ENCODE measurements around the gene FBXO44. TPM values are rescaled to one million over a fixed set of nuclear protein-coding genes. Genes with fewer than 3 reads are reported as not detected.

The FBXO44 gene
- total and polyA plus RNA-seq, 2 donors = 8.6 to 37.3 TPM

DNA sequence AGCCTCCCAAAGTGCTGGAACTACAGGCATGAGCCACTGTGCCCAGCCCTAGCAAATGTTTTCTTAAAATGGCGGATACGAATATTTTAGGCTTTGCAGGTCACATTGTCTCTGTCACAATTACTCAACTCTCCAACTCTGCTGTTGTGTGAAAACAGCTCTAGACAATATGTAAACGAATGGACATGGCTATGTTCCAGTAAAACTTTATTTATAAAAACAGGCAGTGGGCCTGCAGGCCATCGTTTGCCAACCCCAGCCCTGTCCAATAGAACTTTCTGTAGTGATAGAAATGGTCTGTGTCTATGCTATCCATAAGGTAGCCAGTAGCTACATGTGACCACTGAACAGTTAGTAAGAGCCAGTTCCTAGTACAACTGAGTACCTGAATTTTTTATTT, 5.1 kb downstream of the FBXO44 start:
- peaks cover 0 to 17% of the 10 kb centered on the region in 2 donors for H3K36me3 ChIP-seq (ENCODE audit: control insufficient read depth in 2 of 2, insufficient read depth in 2 of 2, low read length in 1 of 2)
- peaks cover 3 to 46% of the 10 kb centered on the region in 2 donors for H3K27me3 ChIP-seq (ENCODE audit: control insufficient read depth in 2 of 2, insufficient read depth in 1 of 2, low read length in 1 of 2)
- 93% methylated on average over 4 of the region's 4 CpGs for WGBS
- H3K4me3 ChIP-seq (ENCODE audit: low read length in 2 of 2) = no peak overlapping the region
- no peak for DNase-seq (ENCODE audit: low read depth in 6 of 9, low spot score in 9 of 9)
- no peak overlapping the region for H3K27ac ChIP-seq (ENCODE audit: low read depth in 1 of 2, low read length in 1 of 2)
- peaks cover 12 to 13% of the 10 kb centered on the region in 2 donors for H3K4me1 ChIP-seq (ENCODE audit: control insufficient read depth in 2 of 2, insufficient read depth in 2 of 2, low read length in 2 of 2)
- no peaks in the 10 kb centered on the region for H3K9me3 ChIP-seq (ENCODE audit: control insufficient read depth in 2 of 2, insufficient read depth in 1 of 2, low read length in 1 of 2)

DNA sequence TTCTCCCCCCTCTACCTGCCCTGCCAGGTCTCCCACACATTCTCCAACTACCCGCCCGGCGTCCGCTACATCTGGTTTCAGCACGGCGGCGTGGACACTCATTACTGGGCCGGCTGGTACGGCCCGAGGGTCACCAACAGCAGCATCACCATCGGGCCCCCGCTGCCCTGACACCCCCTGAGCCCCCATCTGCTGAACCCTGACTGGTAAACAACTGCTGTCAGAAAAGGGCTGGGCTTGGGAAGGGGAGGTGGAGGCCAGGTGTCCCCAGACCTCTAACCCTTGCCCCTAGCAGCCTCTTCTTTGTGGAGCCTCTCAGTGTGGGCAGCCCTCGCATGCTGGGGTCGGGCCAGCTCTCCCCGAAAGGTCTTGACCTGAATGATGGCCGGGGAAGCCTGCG, 6.4 kb downstream of the FBXO44 start:
- no peaks in the 10 kb centered on the region for H3K9me3 ChIP-seq (ENCODE audit: control insufficient read depth in 2 of 2, insufficient read depth in 1 of 2, low read length in 1 of 2)
- peaks cover 0 to 17% of the 10 kb centered on the region in 2 donors for H3K36me3 ChIP-seq (ENCODE audit: control insufficient read depth in 2 of 2, insufficient read depth in 2 of 2, low read length in 1 of 2)
- H3K4me3 ChIP-seq (ENCODE audit: low read length in 2 of 2) = no peak overlapping the region
- H3K4me1 ChIP-seq (ENCODE audit: control insufficient read depth in 2 of 2, insufficient read depth in 2 of 2, low read length in 2 of 2) = peaks cover 5% of the 10 kb centered on the region in 2 donors
- no peak overlapping the region for H3K27ac ChIP-seq (ENCODE audit: low read depth in 1 of 2, low read length in 1 of 2)
- 95% methylated on average over 17 of the region's 17 CpGs for WGBS
- DNase-seq (ENCODE audit: low read depth in 6 of 9, low spot score in 9 of 9) = no peak
- H3K27me3 ChIP-seq (ENCODE audit: control insufficient read depth in 2 of 2, insufficient read depth in 1 of 2, low read length in 1 of 2) = peaks cover 0 to 41% of the 10 kb centered on the region in 2 donors

DNA sequence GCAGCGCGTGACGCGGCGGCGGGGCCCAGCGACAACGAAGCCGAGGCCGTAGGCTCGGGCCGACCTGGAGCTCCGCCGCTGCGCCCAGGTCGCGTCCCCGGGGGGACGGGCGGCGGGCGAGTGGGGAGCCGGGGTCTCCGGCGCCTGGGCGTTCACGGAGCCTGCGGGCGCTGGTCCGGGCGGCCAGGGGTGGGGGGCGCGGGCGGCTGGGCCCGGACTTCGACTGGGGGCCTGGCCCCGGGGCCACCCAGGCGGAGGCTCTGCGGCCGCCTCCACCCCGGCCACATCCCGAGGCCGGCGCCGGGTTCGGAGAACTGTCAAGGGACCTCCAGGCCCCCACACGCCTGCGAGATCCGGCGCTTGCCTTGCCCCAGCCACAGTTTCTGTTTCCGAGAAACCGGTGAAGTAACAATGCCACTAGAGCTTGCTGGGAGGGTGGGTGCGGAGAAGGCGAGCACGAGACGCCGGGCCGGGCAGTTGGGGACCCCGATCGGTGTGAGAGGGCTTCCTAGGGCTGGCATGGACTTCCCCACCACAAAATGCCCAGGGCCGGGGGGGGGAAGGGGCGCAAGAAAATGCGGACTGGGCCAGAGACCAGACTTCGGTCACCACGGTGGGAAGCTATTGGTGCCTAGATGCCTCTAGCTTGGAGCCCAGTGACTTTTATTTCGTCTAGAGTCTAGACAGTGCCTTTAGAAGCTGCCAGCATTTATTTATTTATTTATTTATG, 9.8 kb downstream of the FBXO44 start:
- peak overlapping the region; percentile 30 to 74 for H3K4me3 ChIP-seq (ENCODE audit: low read length in 2 of 2)
- DNase-seq (ENCODE audit: low read depth in 6 of 9, low spot score in 9 of 9) = peak in 1 of 9 donors; percentile 57
- WGBS = 2% methylated on average over 66 of the region's 66 CpGs

DNA sequence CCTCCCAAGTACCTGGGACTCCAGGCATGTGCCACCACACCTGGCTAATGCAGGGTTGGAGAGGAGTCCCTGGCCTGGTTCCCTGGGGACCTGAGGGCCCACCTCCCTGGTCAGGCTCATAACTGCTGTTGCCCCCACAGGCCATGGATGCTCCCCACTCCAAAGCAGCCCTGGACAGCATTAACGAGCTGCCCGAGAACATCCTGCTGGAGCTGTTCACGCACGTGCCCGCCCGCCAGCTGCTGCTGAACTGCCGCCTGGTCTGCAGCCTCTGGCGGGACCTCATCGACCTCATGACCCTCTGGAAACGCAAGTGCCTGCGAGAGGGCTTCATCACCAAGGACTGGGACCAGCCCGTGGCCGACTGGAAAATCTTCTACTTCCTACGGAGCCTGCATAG, 13.8 kb downstream of the FBXO44 start:
- 97% methylated on average over 14 of the region's 14 CpGs for WGBS
- H3K4me3 ChIP-seq (ENCODE audit: low read length in 2 of 2) = no peak overlapping the region
- no peaks in the 10 kb centered on the region for H3K9me3 ChIP-seq (ENCODE audit: control insufficient read depth in 2 of 2, insufficient read depth in 1 of 2, low read length in 1 of 2)
- DNase-seq (ENCODE audit: low read depth in 6 of 9, low spot score in 9 of 9) = no peak
- peaks cover 0 to 17% of the 10 kb centered on the region in 2 donors for H3K27me3 ChIP-seq (ENCODE audit: control insufficient read depth in 2 of 2, insufficient read depth in 1 of 2, low read length in 1 of 2)
- peaks cover 5 to 9% of the 10 kb centered on the region in 2 donors for H3K4me1 ChIP-seq (ENCODE audit: control insufficient read depth in 2 of 2, insufficient read depth in 2 of 2, low read length in 2 of 2)
- peaks cover 17 to 43% of the 10 kb centered on the region in 2 donors for H3K36me3 ChIP-seq (ENCODE audit: control insufficient read depth in 2 of 2, insufficient read depth in 2 of 2, low read length in 1 of 2)
- no peak overlapping the region for H3K27ac ChIP-seq (ENCODE audit: low read depth in 1 of 2, low read length in 1 of 2)

More for the DNA sequence above, 9.8 kb downstream of the FBXO44 start:
- Histone ChIP-seq H3K27me3 (ENCODE audit: control insufficient read depth in 2 of 2, insufficient read depth in 1 of 2, low read length in 1 of 2) (peaks cover 0 to 39% of the 10 kb centered on the region in 2 donors), H3K4me1 (ENCODE audit: control insufficient read depth in 2 of 2, insufficient read depth in 2 of 2, low read length in 2 of 2) (peaks cover 5% of the 10 kb centered on the region in 2 donors), H3K36me3 (ENCODE audit: control insufficient read depth in 2 of 2, insufficient read depth in 2 of 2, low read length in 1 of 2) (peaks cover 0 to 22% of the 10 kb centered on the region in 2 donors), H3K9me3 (ENCODE audit: control insufficient read depth in 2 of 2, insufficient read depth in 1 of 2, low read length in 1 of 2) (no peaks in the 10 kb centered on the region), H3K27ac (ENCODE audit: low read depth in 1 of 2, low read length in 1 of 2) (peak overlapping the region; percentile 32 to 74)

DNA sequence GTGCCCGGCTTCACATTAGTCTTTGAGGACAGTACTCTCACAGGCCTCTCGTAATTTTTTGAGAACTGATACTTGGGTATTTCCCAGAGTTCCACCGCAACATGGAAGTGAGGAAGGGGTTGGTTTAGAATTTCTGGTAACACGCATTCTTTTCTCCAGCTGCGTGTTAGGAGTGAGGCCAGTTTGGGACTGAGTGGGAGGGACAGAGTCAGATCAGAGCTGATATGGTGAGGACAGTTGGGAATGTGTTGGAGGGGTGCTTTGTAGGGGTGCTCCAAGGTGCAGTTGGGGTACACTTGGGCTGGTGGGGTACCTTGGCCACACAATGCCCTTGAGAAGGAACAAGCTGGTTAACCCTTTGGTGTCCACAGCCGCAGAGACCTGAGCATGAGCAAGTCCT, 16.1 kb downstream of the FBXO44 start:
- no peak for DNase-seq (ENCODE audit: low read depth in 6 of 9, low spot score in 9 of 9)
- 88% methylated on average over 6 of the region's 6 CpGs for WGBS
- peaks cover 0 to 2% of the 10 kb centered on the region in 2 donors for H3K27me3 ChIP-seq (ENCODE audit: control insufficient read depth in 2 of 2, insufficient read depth in 1 of 2, low read length in 1 of 2)
- peak overlapping the region in 1 of 2 donors; percentile 5 for H3K27ac ChIP-seq (ENCODE audit: low read depth in 1 of 2, low read length in 1 of 2)
- H3K9me3 ChIP-seq (ENCODE audit: control insufficient read depth in 2 of 2, insufficient read depth in 1 of 2, low read length in 1 of 2) = no peaks in the 10 kb centered on the region
- peaks cover 35 to 63% of the 10 kb centered on the region in 2 donors for H3K36me3 ChIP-seq (ENCODE audit: control insufficient read depth in 2 of 2, insufficient read depth in 2 of 2, low read length in 1 of 2)
- H3K4me1 ChIP-seq (ENCODE audit: control insufficient read depth in 2 of 2, insufficient read depth in 2 of 2, low read length in 2 of 2) = peaks cover 0 to 3% of the 10 kb centered on the region in 2 donors
- H3K4me3 ChIP-seq (ENCODE audit: low read length in 2 of 2) = no peak overlapping the region

DNA sequence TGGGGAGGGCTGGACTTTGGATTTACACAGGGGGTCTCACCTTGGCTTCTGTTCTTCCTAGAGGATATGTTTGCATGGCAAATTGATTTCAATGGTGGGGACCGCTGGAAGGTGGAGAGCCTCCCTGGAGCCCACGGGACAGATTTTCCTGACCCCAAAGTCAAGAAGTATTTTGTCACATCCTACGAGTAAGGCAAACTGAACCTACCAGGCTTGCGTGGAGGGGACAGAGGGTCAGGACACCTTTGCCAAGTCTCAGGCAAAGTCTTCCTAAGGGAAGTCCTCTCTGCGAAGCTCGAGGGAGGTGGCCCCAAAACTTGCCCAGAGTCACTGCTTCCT, 16.5 kb downstream of the FBXO44 start:
- Histone ChIP-seq H3K27me3 (ENCODE audit: control insufficient read depth in 2 of 2, insufficient read depth in 1 of 2, low read length in 1 of 2) (no peaks in the 10 kb centered on the region), H3K27ac (ENCODE audit: low read depth in 1 of 2, low read length in 1 of 2) (no peak overlapping the region), H3K4me1 (ENCODE audit: control insufficient read depth in 2 of 2, insufficient read depth in 2 of 2, low read length in 2 of 2) (peaks cover 0 to 3% of the 10 kb centered on the region in 2 donors), H3K4me3 (ENCODE audit: low read length in 2 of 2) (no peak overlapping the region), H3K9me3 (ENCODE audit: control insufficient read depth in 2 of 2, insufficient read depth in 1 of 2, low read length in 1 of 2) (no peaks in the 10 kb centered on the region), H3K36me3 (ENCODE audit: control insufficient read depth in 2 of 2, insufficient read depth in 2 of 2, low read length in 1 of 2) (peaks cover 39 to 67% of the 10 kb centered on the region in 2 donors)
- 97% methylated on average over 6 of the region's 6 CpGs for WGBS
- DNase-seq (ENCODE audit: low read depth in 6 of 9, low spot score in 9 of 9) = no peak

DNA sequence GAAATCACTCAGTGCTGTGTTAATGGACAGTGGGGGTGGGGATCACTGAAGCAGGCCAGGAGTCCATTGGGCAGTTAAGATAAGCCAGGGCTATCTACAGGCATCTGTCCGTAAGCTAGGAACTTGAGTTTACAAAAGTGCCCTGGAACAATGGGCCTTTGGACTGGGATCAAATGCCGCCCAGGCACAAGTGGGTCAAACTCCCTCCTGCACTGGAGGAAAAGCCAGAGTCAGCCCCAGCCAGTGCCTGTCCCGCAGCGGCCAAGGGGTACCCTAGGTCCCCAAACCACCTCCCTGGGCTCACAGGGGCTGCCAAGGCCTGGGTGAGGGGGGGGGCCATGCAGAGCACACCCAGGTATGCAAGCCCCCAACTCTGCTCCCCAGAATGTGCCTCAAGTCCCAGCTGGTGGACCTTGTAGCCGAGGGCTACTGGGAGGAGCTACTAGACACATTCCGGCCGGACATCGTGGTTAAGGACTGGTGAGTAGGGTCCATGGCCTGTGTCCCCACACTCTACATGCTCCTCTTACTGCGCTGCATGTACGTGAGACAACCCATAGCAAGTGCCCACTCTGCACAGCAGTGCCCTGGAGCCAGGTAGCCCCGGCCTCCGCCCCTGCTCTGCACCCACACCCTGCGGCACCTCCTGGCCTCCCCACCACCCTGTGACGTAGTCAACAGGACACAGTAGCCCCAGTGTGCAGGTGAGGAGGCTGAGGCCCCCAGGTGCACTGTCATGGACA, 17.0 kb downstream of the FBXO44 start:
- peaks cover 0 to 3% of the 10 kb centered on the region in 2 donors for H3K4me1 ChIP-seq (ENCODE audit: control insufficient read depth in 2 of 2, insufficient read depth in 2 of 2, low read length in 2 of 2)
- H3K4me3 ChIP-seq (ENCODE audit: low read length in 2 of 2) = no peak overlapping the region
- WGBS = 95% methylated on average over 14 of the region's 14 CpGs
- no peak overlapping the region for H3K27ac ChIP-seq (ENCODE audit: low read depth in 1 of 2, low read length in 1 of 2)
- H3K27me3 ChIP-seq (ENCODE audit: control insufficient read depth in 2 of 2, insufficient read depth in 1 of 2, low read length in 1 of 2) = no peaks in the 10 kb centered on the region
- no peaks in the 10 kb centered on the region for H3K9me3 ChIP-seq (ENCODE audit: control insufficient read depth in 2 of 2, insufficient read depth in 1 of 2, low read length in 1 of 2)
- DNase-seq (ENCODE audit: low read depth in 6 of 9, low spot score in 9 of 9) = no peak
- H3K36me3 ChIP-seq (ENCODE audit: control insufficient read depth in 2 of 2, insufficient read depth in 2 of 2, low read length in 1 of 2) = peaks cover 40 to 73% of the 10 kb centered on the region in 2 donors

DNA sequence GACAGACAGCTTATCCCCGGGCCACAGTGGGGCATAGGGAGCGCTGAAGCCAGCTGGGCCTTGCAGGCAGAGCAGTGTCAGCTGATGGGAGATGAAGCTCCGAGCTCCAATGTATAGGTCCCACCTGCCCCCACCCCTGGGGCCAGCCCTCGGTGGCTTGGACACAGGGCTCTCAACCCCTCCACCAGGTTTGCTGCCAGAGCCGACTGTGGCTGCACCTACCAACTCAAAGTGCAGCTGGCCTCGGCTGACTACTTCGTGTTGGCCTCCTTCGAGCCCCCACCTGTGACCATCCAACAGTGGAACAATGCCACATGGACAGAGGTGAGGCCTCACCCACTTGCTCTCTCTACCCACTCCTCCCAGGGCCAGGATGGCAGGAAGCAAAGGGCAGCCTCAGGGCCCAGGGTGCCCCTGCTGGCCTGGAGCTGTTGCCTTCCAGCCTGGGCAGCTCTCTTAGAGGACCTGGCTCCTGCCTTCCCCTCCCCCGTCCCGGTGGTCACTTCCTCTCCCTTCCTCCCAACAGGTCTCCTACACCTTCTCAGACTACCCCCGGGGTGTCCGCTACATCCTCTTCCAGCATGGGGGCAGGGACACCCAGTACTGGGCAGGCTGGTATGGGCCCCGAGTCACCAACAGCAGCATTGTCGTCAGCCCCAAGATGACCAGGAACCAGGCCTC, 18.6 kb downstream of the FBXO44 start:
- DNase-seq (ENCODE audit: low read depth in 6 of 9, low spot score in 9 of 9) = no peak
- WGBS = 97% methylated on average over 14 of the region's 14 CpGs
- no peaks in the 10 kb centered on the region for H3K9me3 ChIP-seq (ENCODE audit: control insufficient read depth in 2 of 2, insufficient read depth in 1 of 2, low read length in 1 of 2)
- no peaks in the 10 kb centered on the region for H3K27me3 ChIP-seq (ENCODE audit: control insufficient read depth in 2 of 2, insufficient read depth in 1 of 2, low read length in 1 of 2)
- H3K36me3 ChIP-seq (ENCODE audit: control insufficient read depth in 2 of 2, insufficient read depth in 2 of 2, low read length in 1 of 2) = peaks cover 43 to 74% of the 10 kb centered on the region in 2 donors
- no peak overlapping the region for H3K27ac ChIP-seq (ENCODE audit: low read depth in 1 of 2, low read length in 1 of 2)
- H3K4me1 ChIP-seq (ENCODE audit: control insufficient read depth in 2 of 2, insufficient read depth in 2 of 2, low read length in 2 of 2) = peaks cover 0 to 3% of the 10 kb centered on the region in 2 donors
- no peak overlapping the region for H3K4me3 ChIP-seq (ENCODE audit: low read length in 2 of 2)

DNA sequence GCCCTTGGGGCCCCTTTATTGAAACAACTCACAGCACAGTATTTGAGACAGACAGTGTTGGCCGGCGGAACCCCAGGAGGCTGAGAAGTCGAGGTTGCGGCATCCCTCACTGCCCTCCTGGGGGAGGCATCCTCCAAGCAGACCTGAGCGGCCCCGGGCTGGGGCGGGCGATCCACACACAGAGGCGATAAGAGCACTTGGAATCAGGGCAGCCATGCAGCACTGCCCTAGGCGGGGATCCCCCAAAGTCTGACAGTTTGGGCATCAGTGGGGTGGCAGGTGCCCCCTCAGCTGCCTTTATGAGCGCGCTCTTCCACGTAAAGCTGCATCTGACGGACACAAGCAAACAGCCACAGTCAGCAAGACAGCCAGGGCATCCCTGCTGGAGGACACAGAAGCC, 19.8 kb downstream of the FBXO44 start:
- H3K36me3 ChIP-seq (ENCODE audit: control insufficient read depth in 2 of 2, insufficient read depth in 2 of 2, low read length in 1 of 2) = peaks cover 43 to 66% of the 10 kb centered on the region in 2 donors
- H3K27me3 ChIP-seq (ENCODE audit: control insufficient read depth in 2 of 2, insufficient read depth in 1 of 2, low read length in 1 of 2) = no peaks in the 10 kb centered on the region
- no peak overlapping the region for H3K4me3 ChIP-seq (ENCODE audit: low read length in 2 of 2)
- H3K4me1 ChIP-seq (ENCODE audit: control insufficient read depth in 2 of 2, insufficient read depth in 2 of 2, low read length in 2 of 2) = peaks cover 0 to 3% of the 10 kb centered on the region in 2 donors
- DNase-seq (ENCODE audit: low read depth in 6 of 9, low spot score in 9 of 9) = no peak
- no peaks in the 10 kb centered on the region for H3K9me3 ChIP-seq (ENCODE audit: control insufficient read depth in 2 of 2, insufficient read depth in 1 of 2, low read length in 1 of 2)
- 98% methylated on average over 14 of the region's 14 CpGs for WGBS
- no peak overlapping the region for H3K27ac ChIP-seq (ENCODE audit: low read depth in 1 of 2, low read length in 1 of 2)
